K562 treated with DMSO at 1 percent for 12 hours (cell line): ENCODE results near the gene KLHL17. TPM values are rescaled to one million over a fixed set of nuclear protein-coding genes. Genes with fewer than 3 reads are reported as not detected.

Experiments
- total RNA-seq: library from RNA; unstranded; fragments of 300-600 nt; gene quantifications from 2 replicates; pipeline ENCODE4 v1.2.3, GENCODE V29; 2022; ENCODE audit not compliant: insufficient read depth

Gene KLHL17
- total RNA-seq = 10.6 and 14.5 TPM in 2 replicates

GRCh38 chr1:960363-961131, at the start of gene KLHL17:
Gene KLHL17, plus strand, starts transcription at chr1:960584. Its CDS starts 110 bp downstream, at chr1:960694.

GRCh38 chr1:923131-923990, 37.0 kb upstream of the KLHL17 start, which contains the start of gene SAMD11:
Gene SAMD11, plus strand, starts transcription at chr1:923923. Its CDS starts 509 bp downstream, at chr1:924432.

GRCh38 chr1:958823-959730, 1.3 kb upstream of the KLHL17 start, which contains the start of gene NOC2L:
Gene NOC2L, minus strand, starts transcription at chr1:959256. Its CDS starts 16 bp downstream, at chr1:959240.

GRCh38 chr1:966135-966703, 5.8 kb downstream of the KLHL17 start, which contains the start of gene PLEKHN1:
Gene PLEKHN1, plus strand, starts transcription at chr1:966482. Its CDS starts 50 bp downstream, at chr1:966532.

GRCh38 chr1:981955-982558, 21.7 kb downstream of the KLHL17 start, which contains the start of gene PERM1:
Gene PERM1, minus strand, starts transcription at chr1:982093. Its CDS starts 1,064 bp downstream, at chr1:981029.

GRCh38 chr1:999725-1000356, 39.5 kb downstream of the KLHL17 start, which contains the start of gene HES4:
Gene HES4, minus strand, starts transcription at chr1:1000097. Its CDS starts 124 bp downstream, at chr1:999973.

GRCh38 chr1:1013105-1013921, 52.9 kb downstream of the KLHL17 start, which contains the start of gene ISG15:
Gene ISG15, plus strand, starts transcription at chr1:1013497. Its CDS starts 77 bp downstream, at chr1:1013574.

Other genes starting within 250 kb of the KLHL17 start
- gene SAMD11, start 36.7 kb upstream of the KLHL17 start, total RNA-seq = 11.5 and 17.7 TPM in 2 replicates
- 118 and 136 TPM in 2 replicates for gene NOC2L, start 1.3 kb upstream of the KLHL17 start, total RNA-seq
- 0.34 and 0.36 TPM in 2 replicates for gene PLEKHN1, start 5.9 kb downstream of the KLHL17 start, total RNA-seq
- gene PERM1, start 21.5 kb downstream of the KLHL17 start, total RNA-seq = not detected in 2 replicates
- gene HES4, start 39.5 kb downstream of the KLHL17 start, total RNA-seq = 20.6 and 29.0 TPM in 2 replicates
- gene ISG15, start 52.9 kb downstream of the KLHL17 start, total RNA-seq = 83.6 and 158 TPM in 2 replicates
- gene AGRN, start 59.5 kb downstream of the KLHL17 start, total RNA-seq = 34.6 and 62.3 TPM in 2 replicates
- not detected in 2 replicates for gene RNF223, start 113.7 kb downstream of the KLHL17 start, total RNA-seq
- gene C1orf159, start 155.5 kb downstream of the KLHL17 start, total RNA-seq = 18.6 and 20.1 TPM in 2 replicates
- gene TTLL10, start 213.3 kb downstream of the KLHL17 start, total RNA-seq = not detected in 2 replicates
- gene TNFRSF18, start 246.0 kb downstream of the KLHL17 start, total RNA-seq = not detected in 2 replicates